IMR-90 (cell line): ENCODE results near the gene UTF1.

Experiments used
- BHLHE40 ChIP-seq: fragments of 150-350 bp; IDR thresholded peaks from 2 replicates; pipeline ENCODE4 v1.6.1; 2016; ENCODE audit warnings: mild to moderate bottlenecking, low read depth, low read length
- CEBPB ChIP-seq: IDR thresholded peaks from 2 replicates; pipeline ENCODE4 v1.6.1; 2012; ENCODE audit warnings: low read depth, low read length, improper control_type of control experiment
- CHD1 ChIP-seq: IDR thresholded peaks from 2 replicates; pipeline ENCODE4 v1.6.1; 2012; ENCODE audit warnings: low read depth, low read length, improper control_type of control experiment
- MAFK ChIP-seq: IDR thresholded peaks from 2 replicates; pipeline ENCODE4 v1.6.1; 2012; ENCODE audit warnings: low read depth, low read length, improper control_type of control experiment
- POLR2A ChIP-seq: IDR thresholded peaks from 2 replicates; pipeline ENCODE4 v1.6.1; 2012; ENCODE audit warnings: mild to moderate bottlenecking, low read depth, low read length
- RAD21 ChIP-seq: IDR thresholded peaks from 2 replicates; pipeline ENCODE4 v1.6.1; 2012; ENCODE audit warnings: low read length, improper control_type of control experiment
- RFX5 ChIP-seq: IDR thresholded peaks from 2 replicates; pipeline ENCODE4 v1.8.0; 2012; ENCODE audit warnings: low read depth, mild to moderate bottlenecking, low read length, moderate library complexity
- SMC3 ChIP-seq: fragments of 150-350 bp; IDR thresholded peaks from 2 replicates; pipeline ENCODE4 v1.6.1; 2016; ENCODE audit warnings: low read depth, mild to moderate bottlenecking, antibody characterized with exemption, low read length, moderate library complexity
- TF ChIP-seq, protein P1 (sequence below): conservative IDR thresholded peaks from 2 replicates; pipeline ENCODE4 v1.5.1; 2012; ENCODE audit warnings: mild to moderate bottlenecking, low read depth, low read length, improper control_type of control experiment

DNA sequence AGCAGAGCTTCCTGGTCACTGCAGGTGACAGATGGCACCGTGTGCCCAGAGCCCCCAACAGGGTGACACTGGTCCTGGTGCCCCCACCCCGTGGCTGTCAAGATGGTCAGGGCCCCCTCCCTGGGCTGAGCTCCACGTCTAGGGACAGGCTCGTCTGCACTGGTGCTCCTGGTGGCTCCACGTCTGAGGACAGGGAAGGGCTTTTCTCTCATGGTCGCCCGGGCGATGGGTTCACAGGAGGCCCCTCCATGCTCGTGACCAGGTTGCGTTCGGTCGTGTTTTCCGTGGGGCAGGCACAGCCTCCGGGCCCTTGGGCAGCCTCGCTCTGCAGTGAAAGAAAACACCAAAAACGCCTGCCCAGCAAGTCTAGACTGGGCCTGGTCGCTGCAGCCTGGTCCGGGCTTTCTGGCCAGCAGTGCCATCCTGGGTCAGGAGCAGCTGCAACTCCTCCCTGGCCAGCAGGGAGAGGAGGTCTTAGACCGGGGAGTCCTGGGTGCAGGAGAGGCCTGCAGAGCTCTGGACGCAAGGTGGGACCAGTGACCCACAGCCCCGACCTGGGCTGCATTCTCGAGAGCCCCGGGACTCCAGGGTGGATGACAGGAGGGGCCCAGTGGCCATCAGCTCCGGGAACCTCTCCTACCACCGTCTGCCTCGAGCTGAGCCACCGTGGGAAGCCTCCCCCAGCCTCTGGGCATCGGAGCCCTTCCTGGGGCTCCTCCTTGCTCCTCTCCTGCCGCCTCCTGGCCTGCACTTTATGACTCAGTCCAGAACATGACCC lies 27.9 kb upstream of the UTF1 start:
- TF ChIP-seq, protein P1, sequence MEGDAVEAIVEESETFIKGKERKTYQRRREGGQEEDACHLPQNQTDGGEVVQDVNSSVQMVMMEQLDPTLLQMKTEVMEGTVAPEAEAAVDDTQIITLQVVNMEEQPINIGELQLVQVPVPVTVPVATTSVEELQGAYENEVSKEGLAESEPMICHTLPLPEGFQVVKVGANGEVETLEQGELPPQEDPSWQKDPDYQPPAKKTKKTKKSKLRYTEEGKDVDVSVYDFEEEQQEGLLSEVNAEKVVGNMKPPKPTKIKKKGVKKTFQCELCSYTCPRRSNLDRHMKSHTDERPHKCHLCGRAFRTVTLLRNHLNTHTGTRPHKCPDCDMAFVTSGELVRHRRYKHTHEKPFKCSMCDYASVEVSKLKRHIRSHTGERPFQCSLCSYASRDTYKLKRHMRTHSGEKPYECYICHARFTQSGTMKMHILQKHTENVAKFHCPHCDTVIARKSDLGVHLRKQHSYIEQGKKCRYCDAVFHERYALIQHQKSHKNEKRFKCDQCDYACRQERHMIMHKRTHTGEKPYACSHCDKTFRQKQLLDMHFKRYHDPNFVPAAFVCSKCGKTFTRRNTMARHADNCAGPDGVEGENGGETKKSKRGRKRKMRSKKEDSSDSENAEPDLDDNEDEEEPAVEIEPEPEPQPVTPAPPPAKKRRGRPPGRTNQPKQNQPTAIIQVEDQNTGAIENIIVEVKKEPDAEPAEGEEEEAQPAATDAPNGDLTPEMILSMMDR = no peak
- TF ChIP-seq SMC3 (no peak), CEBPB (no peak), MAFK (no peak), POLR2A (no peak), RAD21 (no peak), RFX5 (no peak), BHLHE40 (no peak), CHD1 (no peak)
